Osteocyte (in vitro differentiated cells): Measurements from ENCODE around the gene GGNBP2. TPM values are rescaled to one million over a fixed set of nuclear protein-coding genes. Genes with fewer than 3 reads are reported as not detected.

Experiments
- DNase-seq: peaks from one replicate; pipeline ENCODE4 v3.0.0; 2021; ENCODE audit warnings: mixed read lengths; ENCODE audit not compliant: unreplicated experiment; ENCODE audit errors: extremely low spot score
- H3K27ac Mint-ChIP-seq: one replicate; pipeline ENCODE4 v1.8.0; 2021; ENCODE audit warnings: mild to moderate bottlenecking, mixed read lengths; ENCODE audit not compliant: unreplicated experiment
- H3K27me3 Mint-ChIP-seq: one replicate; pipeline ENCODE4 v1.8.0; 2021; ENCODE audit warnings: mixed read lengths; ENCODE audit not compliant: unreplicated experiment
- H3K36me3 Mint-ChIP-seq: one replicate; pipeline ENCODE4 v1.8.0; 2021; ENCODE audit warnings: mixed read lengths; ENCODE audit not compliant: unreplicated experiment
- H3K4me1 Mint-ChIP-seq: one replicate; pipeline ENCODE4 v1.8.0; 2021; ENCODE audit warnings: mixed read lengths; ENCODE audit not compliant: unreplicated experiment
- H3K4me3 Mint-ChIP-seq: one replicate; pipeline ENCODE4 v1.8.0; 2021; ENCODE audit warnings: mild to moderate bottlenecking, moderate library complexity, mixed read lengths; ENCODE audit not compliant: unreplicated experiment
- H3K9me3 Mint-ChIP-seq: one replicate; pipeline ENCODE4 v1.8.0; 2021; ENCODE audit warnings: mixed read lengths; ENCODE audit not compliant: unreplicated experiment
- CTCF ChIP-seq: fragments of 200-600 bp; sonication (generic); IDR thresholded peaks from 2 replicates; pipeline ENCODE4 v1.5.0; 2021; ENCODE audit warnings: antibody characterized with exemption, mild to moderate bottlenecking, moderate library complexity
- total RNA-seq: library from RNA; stranded (reverse); gene quantifications from 2 replicates; pipeline ENCODE4 v1.2.1, GENCODE V29; 2021

Gene GGNBP2
- total RNA-seq, 1 donor from 2014 or later: 76.1 TPM

- Mint-ChIP-seq H3K27ac (peak within 1 kb of the TSS; percentile 98), H3K27me3 (no peaks in the 10 kb centered on the region), H3K36me3 (peaks cover 9% of the 10 kb centered on the region), H3K9me3 (no peaks in the 10 kb centered on the region), H3K4me3 (peak within 1 kb of the TSS; percentile 94), H3K4me1 (peaks cover 13% of the 10 kb centered on the region)
- peak; percentile 95 for DNase-seq
- TF ChIP-seq CTCF: no peak
Measured at GRCh38 chr17:36534840-36535668, 9.7 kb upstream of the GGNBP2 start, which contains the start of the genes MYO19 and PIGW. Gene MYO19, minus strand, starts transcription at chr17:36534868. Its CDS starts 2,330 bp downstream, at chr17:36532538. Gene PIGW, plus strand, starts transcription at chr17:36534987. Its CDS starts 2,115 bp downstream, at chr17:36537102.

DNA sequence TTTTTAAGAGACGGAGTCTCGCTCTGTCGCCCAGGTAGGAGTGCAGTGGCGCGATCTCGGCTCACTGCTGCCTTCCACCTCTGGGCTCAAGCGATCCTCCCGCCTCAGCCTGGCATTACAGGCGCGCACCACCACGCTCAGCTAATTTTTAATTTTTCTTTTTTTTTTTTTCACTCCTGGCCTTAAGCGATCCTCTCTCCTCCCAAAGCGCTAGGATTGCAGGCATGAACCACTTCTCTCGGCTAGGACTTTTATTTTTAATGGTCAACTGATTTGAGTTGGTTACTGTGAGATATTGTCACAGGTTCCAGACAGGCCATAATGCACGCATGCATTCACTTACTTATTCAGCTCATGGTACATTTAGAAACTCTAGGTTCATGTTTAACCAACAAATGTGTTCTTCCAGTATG is 9.0 kb upstream of the GGNBP2 start:
- H3K27me3 Mint-ChIP-seq: no peaks in the 10 kb centered on the region
- peaks cover 10% of the 10 kb centered on the region for H3K36me3 Mint-ChIP-seq
- H3K4me1 Mint-ChIP-seq: peaks cover 13% of the 10 kb centered on the region
- no peak for DNase-seq
- H3K9me3 Mint-ChIP-seq: no peaks in the 10 kb centered on the region
- no peak for TF ChIP-seq CTCF
- H3K4me3 Mint-ChIP-seq: peak overlapping the region; percentile 94
- peak overlapping the region; percentile 98 for H3K27ac Mint-ChIP-seq

- no peaks in the 10 kb centered on the region for H3K9me3 Mint-ChIP-seq
- H3K27me3 Mint-ChIP-seq: no peaks in the 10 kb centered on the region
- H3K4me3 Mint-ChIP-seq: no peak overlapping the region
- no peak overlapping the region for H3K27ac Mint-ChIP-seq
- no peak for DNase-seq
- no peak for TF ChIP-seq CTCF
- peaks cover 8% of the 10 kb centered on the region for H3K36me3 Mint-ChIP-seq
- H3K4me1 Mint-ChIP-seq: peaks cover 18% of the 10 kb centered on the region
Measured at GRCh38 chr17:36540696-36541095, 4.0 kb upstream of the GGNBP2 start.

DNA sequence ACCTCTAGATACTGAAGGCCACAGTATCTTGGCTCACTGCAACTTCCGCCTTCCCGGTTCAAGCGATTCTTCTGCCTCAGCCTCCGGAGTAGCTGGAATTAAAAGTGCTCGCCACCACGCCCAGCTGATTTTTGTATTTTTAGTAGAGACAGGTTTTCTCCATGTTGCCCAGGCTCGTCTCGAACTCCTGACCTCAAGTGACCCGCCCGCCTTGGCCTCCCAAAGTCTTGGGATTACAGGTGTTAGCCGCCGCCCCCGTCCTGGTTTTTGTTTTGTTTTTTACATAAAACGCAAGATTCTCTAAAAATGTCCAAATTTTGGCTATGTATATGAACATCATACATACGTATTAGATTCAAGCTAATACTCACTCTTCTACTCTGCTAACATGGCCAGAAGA is 2.0 kb upstream of the GGNBP2 start:
- H3K4me3 Mint-ChIP-seq: peak overlapping the region; percentile 10

More for the DNA sequence above, 2.0 kb upstream of the GGNBP2 start:
- H3K27ac Mint-ChIP-seq: no peak overlapping the region
- DNase-seq: no peak
- no peaks in the 10 kb centered on the region for H3K27me3 Mint-ChIP-seq
- H3K9me3 Mint-ChIP-seq: no peaks in the 10 kb centered on the region
- TF ChIP-seq CTCF: no peak
- H3K36me3 Mint-ChIP-seq: peaks cover 10% of the 10 kb centered on the region
- peaks cover 28% of the 10 kb centered on the region for H3K4me1 Mint-ChIP-seq
